Measurements from ENCODE around the gene ACAN. TPM values are rescaled to one million over a fixed set of nuclear protein-coding genes. Genes with fewer than 3 reads are reported as not detected.

Gene ACAN
- total RNA-seq (2014; rRNA removed; shearing (Covaris generic)), result 0.78 and 0.96 TPM in 2 replicates

DNA sequence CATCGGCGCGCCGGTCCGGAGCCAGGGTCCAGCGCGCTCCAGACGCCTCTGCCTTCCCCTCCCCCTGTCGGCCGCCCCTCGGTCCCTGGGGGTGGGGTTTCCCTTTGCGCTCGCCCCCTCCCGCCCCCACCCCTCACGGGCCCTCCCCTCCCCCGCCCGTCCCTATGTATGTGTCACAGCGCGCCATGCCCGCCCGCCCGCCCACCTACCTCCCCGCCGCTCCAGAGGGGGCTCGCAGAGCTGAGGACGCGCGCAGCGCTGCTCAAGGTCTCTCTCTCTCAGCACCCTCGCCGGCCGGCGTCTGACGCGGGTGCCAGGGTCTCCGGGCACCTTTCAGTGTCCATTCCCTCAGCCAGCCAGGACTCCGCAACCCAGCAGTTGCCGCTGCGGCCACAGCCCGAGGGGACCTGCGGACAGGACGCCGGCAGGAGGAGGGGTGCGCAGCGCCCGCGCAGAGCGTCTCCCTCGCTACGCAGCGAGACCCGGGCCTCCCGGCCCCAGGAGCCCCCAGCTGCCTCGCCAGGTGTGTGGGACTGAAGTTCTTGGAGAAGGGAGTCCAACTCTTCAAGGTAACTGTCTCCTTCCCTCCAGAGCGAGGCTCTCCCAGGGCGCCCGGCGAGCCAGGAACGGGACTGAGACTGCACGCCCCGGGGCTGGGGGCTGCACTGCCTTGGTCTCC, at the start of gene ACAN:
Gene ACAN, plus strand, starts transcription at position 196 of the 679 bp plus-strand sequence. CDS start 32,771 bp downstream, outside the sequence.
- DNase-seq (ENCODE audit: low read depth), result no peak

GRCh38 chr15:88756521-88756920, 46.7 kb upstream of the ACAN start:
- no peak for DNase-seq (ENCODE audit: low read depth)

DNA sequence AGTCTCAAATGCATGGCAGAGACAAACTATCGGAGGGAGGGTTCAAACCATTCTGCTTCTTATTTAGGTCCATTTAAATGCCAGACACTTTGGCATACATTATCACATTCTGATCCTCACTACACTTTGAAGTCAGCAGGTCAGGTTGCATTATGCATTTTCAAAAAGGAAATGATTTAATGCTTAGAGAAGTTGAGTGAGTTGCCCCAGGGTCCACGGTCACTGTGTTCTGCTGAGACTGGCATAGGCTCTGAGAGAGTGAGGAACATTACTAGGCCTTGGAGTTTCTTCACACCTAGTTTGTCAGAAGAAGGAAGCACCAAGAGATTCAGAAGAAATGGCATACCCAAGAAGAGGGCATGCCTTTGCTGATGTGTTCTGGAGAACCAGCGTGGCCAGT, 46.3 kb upstream of the ACAN start:
- no peak for DNase-seq (ENCODE audit: low read depth)

DNA sequence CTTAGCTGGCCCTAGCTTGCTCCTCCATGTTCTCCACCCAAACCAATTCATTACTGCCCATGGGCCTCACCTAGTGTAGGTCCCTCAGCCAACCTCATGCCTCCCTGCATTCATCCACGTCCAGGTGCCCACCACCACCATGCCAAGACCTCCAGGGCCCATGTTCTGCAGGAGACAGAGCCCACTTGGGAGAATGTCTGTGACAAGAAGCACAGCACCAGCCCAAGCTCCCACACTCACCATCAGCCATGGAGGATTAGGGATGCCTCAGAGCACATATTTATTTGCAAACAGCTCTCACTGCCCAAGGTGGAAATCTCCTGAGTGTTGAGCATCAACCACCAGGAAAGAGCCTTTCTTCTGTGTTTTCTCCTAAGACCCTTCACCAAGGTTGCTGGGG, 43.4 kb upstream of the ACAN start:
- no peak for DNase-seq (ENCODE audit: low read depth)

DNA sequence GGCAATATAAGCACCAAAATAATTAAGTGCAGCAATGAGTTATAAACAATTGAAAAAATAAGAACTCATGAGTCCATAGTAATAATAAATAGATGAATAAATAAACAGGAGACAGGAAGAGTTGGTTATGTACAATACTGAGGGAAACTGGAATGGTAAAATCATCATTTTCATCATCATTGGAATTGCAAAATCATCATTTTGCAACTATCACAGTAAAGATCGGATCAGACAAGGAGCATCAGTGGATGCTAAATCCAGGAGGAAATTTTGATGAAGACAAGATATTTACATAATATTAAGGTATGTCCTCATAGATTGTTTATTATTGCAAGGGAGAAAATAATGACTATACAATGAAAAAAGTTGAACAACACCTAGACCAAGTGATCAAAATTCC, 38.8 kb upstream of the ACAN start:
- DNase-seq (ENCODE audit: low read depth), result no peak

DNA sequence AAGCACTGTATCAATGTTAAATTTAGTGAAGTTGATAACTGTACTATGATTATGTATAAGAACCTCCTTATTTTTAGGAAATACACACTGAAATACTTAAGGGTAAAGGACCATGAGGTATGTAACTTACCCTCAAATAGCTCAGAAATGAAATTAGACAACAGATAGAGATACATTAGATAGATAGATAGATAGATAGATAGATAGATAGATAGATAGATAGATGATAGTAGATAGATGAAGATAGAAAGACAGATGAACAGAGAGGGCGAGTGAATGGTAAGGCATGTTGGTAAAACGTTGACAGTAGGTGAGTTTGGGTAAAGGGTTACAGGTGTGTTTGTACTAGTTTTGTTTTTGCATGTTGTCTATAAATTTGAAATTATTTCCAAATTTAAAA, 38.0 kb upstream of the ACAN start:
- no peak for DNase-seq (ENCODE audit: low read depth)

- DNase-seq (ENCODE audit: low read depth), result peak; percentile 48
Measured at GRCh38 chr15:88769161-88769971, 33.9 kb upstream of the ACAN start.

DNA sequence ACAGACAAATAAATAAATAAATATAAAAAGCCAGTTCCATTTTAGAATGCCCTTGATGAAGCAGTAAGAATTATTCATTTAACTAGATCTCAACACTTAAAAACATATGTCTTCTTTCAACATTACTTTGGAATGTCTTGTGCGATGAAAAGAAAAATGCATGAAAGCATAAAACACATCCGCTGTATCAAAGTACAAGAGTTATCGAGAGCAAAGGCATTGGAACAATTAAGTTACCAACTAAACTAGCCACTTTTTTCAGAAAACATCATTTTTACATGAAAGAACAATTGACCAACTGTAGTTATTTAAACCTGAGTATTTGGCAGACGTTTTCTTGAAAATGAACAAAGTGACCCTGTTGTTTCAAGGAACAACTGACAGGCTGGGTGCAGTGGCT, 27.5 kb upstream of the ACAN start:
- no peak for DNase-seq (ENCODE audit: low read depth)

DNA sequence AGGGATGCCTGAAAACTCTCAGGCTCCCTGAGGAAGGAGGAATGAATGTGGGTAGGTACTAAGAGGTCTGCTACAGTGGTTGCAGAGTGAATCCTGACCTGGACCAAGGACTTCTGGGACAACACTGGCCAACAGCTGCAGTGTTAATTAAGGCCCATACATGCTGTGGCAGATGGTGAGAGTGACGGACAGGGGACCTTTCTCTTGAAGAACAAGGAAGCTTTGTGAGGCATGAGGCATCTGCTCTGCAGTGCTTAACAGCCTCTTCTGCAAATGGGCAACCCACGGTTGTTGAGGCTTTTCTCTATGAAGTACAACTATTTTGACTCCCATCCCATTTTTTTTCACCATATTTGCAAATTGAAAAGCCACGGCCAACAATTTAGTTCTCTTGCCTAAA, 26.6 kb upstream of the ACAN start:
- peak; percentile 50 for DNase-seq (ENCODE audit: low read depth)

GRCh38 chr15:88779944-88780343, 23.3 kb upstream of the ACAN start:
- no peak for DNase-seq (ENCODE audit: low read depth)

GRCh38 chr15:88782465-88782864, 20.8 kb upstream of the ACAN start:
- no peak for DNase-seq (ENCODE audit: low read depth)

GRCh38 chr15:88785217-88785616, 18.0 kb upstream of the ACAN start:
- DNase-seq (ENCODE audit: low read depth), result no peak

- no peak for DNase-seq (ENCODE audit: low read depth)
Measured at GRCh38 chr15:88788036-88788435, 15.2 kb upstream of the ACAN start.

GRCh38 chr15:88788816-88789215, 14.4 kb upstream of the ACAN start:
- DNase-seq (ENCODE audit: low read depth), result peak; percentile 6

DNA sequence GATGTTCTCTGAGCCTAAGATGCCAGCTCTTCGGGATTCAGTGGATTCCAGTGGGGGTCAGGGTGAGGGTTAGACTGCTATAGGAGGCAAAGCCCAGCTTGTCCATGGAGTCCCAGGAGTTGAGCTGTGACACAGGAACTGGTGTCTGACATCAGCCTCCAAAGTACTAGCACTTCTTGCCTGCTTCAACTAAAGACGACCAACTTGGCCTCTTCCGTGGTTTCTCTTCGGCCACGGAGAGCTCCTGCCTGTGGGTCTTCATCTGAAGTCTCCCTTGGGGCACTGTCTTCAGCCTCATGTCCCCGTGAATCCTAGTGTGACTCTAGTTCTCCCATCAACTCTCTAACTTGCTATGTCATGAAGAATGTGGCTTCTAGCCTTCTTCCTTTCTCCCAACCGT, 12.8 kb upstream of the ACAN start:
- DNase-seq (ENCODE audit: low read depth), result no peak

DNA sequence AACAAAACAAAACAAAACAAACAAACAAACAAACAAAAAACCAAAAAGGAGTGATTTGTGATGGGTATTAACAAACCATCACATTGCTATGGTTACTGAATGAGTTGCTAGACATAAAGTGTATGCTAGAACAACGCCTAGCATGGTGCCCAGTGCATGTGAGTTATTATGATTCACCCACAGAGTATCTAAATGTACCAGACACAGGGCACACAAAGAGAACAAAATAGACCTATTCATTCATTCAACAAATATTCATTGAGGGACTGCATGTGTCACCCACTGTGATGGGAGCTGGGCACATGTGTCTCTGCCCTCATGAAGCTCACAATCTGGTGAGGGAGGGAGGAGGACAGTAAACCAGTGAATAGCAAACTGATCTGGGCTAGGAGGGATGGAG, 11.6 kb upstream of the ACAN start:
- DNase-seq (ENCODE audit: low read depth), result peak; percentile 41

DNA sequence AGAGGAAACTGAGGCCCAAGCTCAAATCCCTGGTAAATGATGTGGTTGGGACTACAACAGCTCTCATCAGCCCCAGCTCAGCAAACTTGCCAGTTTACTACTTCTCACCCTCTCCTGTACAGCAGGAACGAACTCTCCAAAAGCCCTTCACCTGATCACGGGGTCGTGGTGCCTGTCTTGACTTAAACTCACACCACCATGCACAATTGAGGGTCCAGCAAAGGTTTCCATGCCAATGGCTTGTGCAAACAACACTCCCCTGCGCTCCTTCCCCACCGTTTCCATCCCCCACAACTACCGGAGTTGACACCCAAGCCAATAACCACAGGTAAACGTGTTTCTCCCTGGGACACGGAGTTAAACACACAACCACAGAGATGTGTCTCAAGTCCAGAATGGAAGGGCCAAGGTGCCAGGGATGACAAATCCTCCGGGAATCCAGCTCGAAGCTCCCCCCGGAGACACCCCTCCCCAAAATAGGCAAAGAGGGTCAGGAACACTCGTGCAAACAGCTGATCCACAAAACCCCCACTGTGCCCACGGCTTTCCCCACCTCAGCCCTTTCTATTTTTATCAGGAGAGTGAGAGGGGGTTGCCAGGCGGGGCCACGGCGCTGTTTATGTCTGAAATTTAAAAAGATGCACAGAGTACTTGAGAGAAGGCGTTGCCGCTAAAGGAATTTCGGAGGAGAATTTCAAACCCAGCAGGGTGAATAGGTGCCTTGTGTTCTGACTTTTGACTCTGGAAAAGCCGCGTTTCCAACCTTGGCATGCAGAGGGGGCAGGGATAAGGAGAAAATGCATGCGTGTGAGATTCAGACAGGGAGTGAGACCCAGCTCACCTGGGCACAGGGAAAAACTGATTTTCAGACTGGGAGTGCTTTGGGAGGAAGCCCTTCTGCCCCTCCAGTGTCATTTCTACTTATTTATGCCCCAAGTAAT, 10.6 kb upstream of the ACAN start:
- DNase-seq (ENCODE audit: low read depth), result no peak

GRCh38 chr15:88794001-88794400, 9.2 kb upstream of the ACAN start:
- no peak for DNase-seq (ENCODE audit: low read depth)

GRCh38 chr15:88797663-88798339, 5.4 kb upstream of the ACAN start:
- no peak for DNase-seq (ENCODE audit: low read depth)

- no peak for DNase-seq (ENCODE audit: low read depth)
Measured at GRCh38 chr15:88799341-88799740, 3.9 kb upstream of the ACAN start.

GRCh38 chr15:88800026-88800425, 3.2 kb upstream of the ACAN start:
- peak; percentile 44 for DNase-seq (ENCODE audit: low read depth)

GRCh38 chr15:88800738-88801137, 2.5 kb upstream of the ACAN start:
- no peak for DNase-seq (ENCODE audit: low read depth)

All from RPMI7951 (cell line).